Liver (tissue), 9 donors: Measurements from ENCODE around the gene IFIT3. TPM values are rescaled to one million over a fixed set of nuclear protein-coding genes. Genes with fewer than 3 reads are reported as not detected.

ENCODE experiments used
- DNase-seq: peaks from one replicate; pipeline ENCODE4 v3.0.0-alpha.2; 2017; ENCODE audit warnings: low spot score
- H3K27ac ChIP-seq, 2 donors: one replicate each; pipeline ENCODE4 v1.7.0; 2013; ENCODE audit warnings: inconsistent platforms in 2 of 2, low read length in 2 of 2, control low read depth in 1 of 2, low read depth in 1 of 2, mild to moderate bottlenecking in 1 of 2
- H3K27me3 ChIP-seq, 4 donors: one replicate each; pipeline versions ENCODE4 v1.6.1 to v1.7.0; 2013; ENCODE audit warnings: low read length in 3 of 4, inconsistent platforms in 1 of 4, mild to moderate bottlenecking in 1 of 4, moderate library complexity in 1 of 4; ENCODE audit not compliant: control insufficient read depth in 4 of 4, insufficient read depth in 4 of 4
- H3K36me3 ChIP-seq, 4 donors: one replicate each; pipeline versions ENCODE4 v1.6.1 to v1.7.0; 2013; ENCODE audit warnings: low read length in 3 of 4, mild to moderate bottlenecking in 3 of 4, low read depth in 1 of 4, moderate library complexity in 1 of 4; ENCODE audit not compliant: control insufficient read depth in 4 of 4, insufficient read depth in 3 of 4
- H3K4me1 ChIP-seq, 4 donors: one replicate each; pipeline versions ENCODE4 v1.6.1 to v1.7.0; 2013; ENCODE audit warnings: low read length in 3 of 4, mild to moderate bottlenecking in 3 of 4, moderate library complexity in 1 of 4; ENCODE audit not compliant: control insufficient read depth in 4 of 4, insufficient read depth in 4 of 4
- H3K4me3 ChIP-seq, 3 donors: one replicate each; pipeline versions ENCODE4 v1.6.1 to v1.7.0; 2013; ENCODE audit warnings: low read length in 3 of 3, control low read depth in 1 of 3, low read depth in 1 of 3, mild to moderate bottlenecking in 1 of 3
- H3K9ac ChIP-seq, 2 donors: one replicate each; pipeline ENCODE4 v1.7.0; 2013; ENCODE audit warnings: low read length in 2 of 2, mild to moderate bottlenecking in 2 of 2, moderate library complexity in 2 of 2, control low read depth in 1 of 2, low read depth in 1 of 2
- H3K9me3 ChIP-seq, 4 donors: one replicate each; pipeline versions ENCODE4 v1.6.1 to v1.7.0; 2013; ENCODE audit warnings: low read length in 3 of 4; ENCODE audit not compliant: control insufficient read depth in 4 of 4
- EGR1 ChIP-seq, 2 donors: IDR thresholded peaks; 2 replicates each; pipeline ENCODE4 v1.6.1; 2016 to 2018; ENCODE audit warnings: antibody characterized with exemption in 2 of 2, low read depth in 2 of 2
- FOXA1 ChIP-seq: IDR thresholded peaks from 2 replicates; pipeline ENCODE4 v1.6.1; 2016; ENCODE audit warnings: antibody characterized with exemption
- FOXA2 ChIP-seq: IDR thresholded peaks from 2 replicates; pipeline ENCODE4 v1.6.1; 2016; ENCODE audit warnings: antibody characterized with exemption
- HNF4A ChIP-seq, 2 donors: conservative IDR thresholded peaks; 2 replicates each; pipeline ENCODE4 v1.6.1; 2016; ENCODE audit warnings: antibody characterized with exemption in 2 of 2, mild to moderate bottlenecking in 2 of 2
- HNF4G ChIP-seq: IDR thresholded peaks from 2 replicates; pipeline ENCODE4 v1.6.1; 2016; ENCODE audit warnings: antibody characterized with exemption
- JUND ChIP-seq, 2 donors: IDR thresholded peaks; 2 replicates each; pipeline ENCODE4 v1.6.1; 2016; ENCODE audit warnings: antibody characterized with exemption in 2 of 2
- NR2F2 ChIP-seq: IDR thresholded peaks from 2 replicates; pipeline ENCODE4 v1.6.1; 2016; ENCODE audit warnings: antibody characterized with exemption
- RAD21 ChIP-seq, 2 donors: IDR thresholded peaks; 2 replicates each; pipeline ENCODE4 v1.6.1; 2016; ENCODE audit warnings: antibody characterized with exemption in 2 of 2, mild to moderate bottlenecking in 2 of 2
- RXRA ChIP-seq, 2 donors: IDR thresholded peaks; 2 replicates each; pipeline ENCODE4 v1.6.1; 2017 to 2018; ENCODE audit warnings: antibody characterized with exemption in 2 of 2, mild to moderate bottlenecking in 1 of 2
- SP1 ChIP-seq: IDR thresholded peaks from 2 replicates; pipeline ENCODE4 v1.6.1; 2018; ENCODE audit warnings: antibody characterized with exemption, mild to moderate bottlenecking
- TAF1 ChIP-seq: conservative IDR thresholded peaks from 2 replicates; pipeline ENCODE4 v1.6.1; 2016; ENCODE audit warnings: antibody characterized with exemption, mild to moderate bottlenecking
- YY1 ChIP-seq: IDR thresholded peaks from 2 replicates; pipeline ENCODE4 v1.6.1; 2016; ENCODE audit warnings: antibody characterized with exemption, mild to moderate bottlenecking
- WGBS: extraction: QIAGEN DNeasy Blood & Tissue Kit; methylation state at CpG from one replicate; pipeline ENCODE4 v1.1.7; 2013; 5-methylcytosine and 5-hydroxymethylcytosine counted together
- polyA plus RNA-seq, 2 donors: library from polyadenylated mRNA; stranded (reverse) in 1 of 2; unstranded in 1 of 2; fragments of 200-250 nt in 1 of 2; fragments of >200 nt in 1 of 2; fragmentation: Nextera tagmentation in 1 of 2; extraction: Ambion mirVana in 1 of 2; gene quantifications; one replicate each; pipeline versions ENCODE4 v1.2.1 to v1.2.3, GENCODE V29; 2013 to 2015
- total RNA-seq, 2 donors: library from RNA; depleted of rRNA; stranded (reverse); fragments of >200 nt; gene quantifications; one replicate each; pipeline ENCODE4 v1.2.3, GENCODE V29; 2014
- TF ChIP-seq, protein P1 (sequence below): IDR thresholded peaks from 2 replicates; pipeline ENCODE4 v1.6.1; 2016; ENCODE audit warnings: antibody characterized with exemption
- TF ChIP-seq, protein P2 (sequence below): fragments of 150-350 bp; IDR thresholded peaks from 2 replicates; pipeline ENCODE4 v1.5.1; 2017; ENCODE audit warnings: improper control_type of control experiment, low read depth, low read length; ENCODE audit not compliant: missing input control
- TF ChIP-seq, protein P3 (sequence below): IDR thresholded peaks from 2 replicates; pipeline ENCODE4 v1.6.1; 2016; ENCODE audit warnings: antibody characterized with exemption
- TF ChIP-seq, protein P4 (sequence below): IDR thresholded peaks from 2 replicates; pipeline ENCODE4 v1.6.1; 2016; ENCODE audit warnings: antibody characterized with exemption, mild to moderate bottlenecking
- TF ChIP-seq, protein P5 (sequence below): IDR thresholded peaks from 2 replicates; pipeline ENCODE4 v1.6.1; 2016; ENCODE audit warnings: antibody characterized with exemption
- donor health status: healthy.
- donor health status: healthy.
- donor health status: healthy.
- donor health status: healthy.
- donor health status: healthy.

The IFIT3 gene
- total and polyA plus RNA-seq, 4 donors, result 9.2 to 11.2 (median 10.4) TPM

DNA sequence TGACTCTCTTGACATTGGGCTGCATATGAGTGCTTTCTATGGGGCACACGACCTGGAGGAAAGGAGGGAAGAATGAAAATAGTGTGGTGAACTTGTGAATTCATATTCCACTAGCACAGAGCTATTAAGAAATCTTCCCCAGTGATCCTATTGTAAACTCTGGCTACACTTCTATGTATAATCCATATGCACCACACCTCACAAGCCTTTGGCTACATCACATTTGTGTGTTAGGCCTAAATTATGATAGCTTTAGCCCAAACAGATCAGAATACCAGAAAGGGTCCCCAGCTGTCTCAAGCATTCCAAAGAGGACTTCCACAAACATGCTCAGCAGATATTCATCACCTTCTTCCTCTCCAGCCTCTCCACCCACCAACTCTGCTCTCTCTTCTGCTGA is 40.3 kb downstream of the IFIT3 start:
- no peaks in the 10 kb centered on the region for H3K27me3 ChIP-seq
- TF ChIP-seq, protein P1, sequence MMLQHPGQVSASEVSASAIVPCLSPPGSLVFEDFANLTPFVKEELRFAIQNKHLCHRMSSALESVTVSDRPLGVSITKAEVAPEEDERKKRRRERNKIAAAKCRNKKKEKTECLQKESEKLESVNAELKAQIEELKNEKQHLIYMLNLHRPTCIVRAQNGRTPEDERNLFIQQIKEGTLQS, result no peak
- TF ChIP-seq, protein P2, sequence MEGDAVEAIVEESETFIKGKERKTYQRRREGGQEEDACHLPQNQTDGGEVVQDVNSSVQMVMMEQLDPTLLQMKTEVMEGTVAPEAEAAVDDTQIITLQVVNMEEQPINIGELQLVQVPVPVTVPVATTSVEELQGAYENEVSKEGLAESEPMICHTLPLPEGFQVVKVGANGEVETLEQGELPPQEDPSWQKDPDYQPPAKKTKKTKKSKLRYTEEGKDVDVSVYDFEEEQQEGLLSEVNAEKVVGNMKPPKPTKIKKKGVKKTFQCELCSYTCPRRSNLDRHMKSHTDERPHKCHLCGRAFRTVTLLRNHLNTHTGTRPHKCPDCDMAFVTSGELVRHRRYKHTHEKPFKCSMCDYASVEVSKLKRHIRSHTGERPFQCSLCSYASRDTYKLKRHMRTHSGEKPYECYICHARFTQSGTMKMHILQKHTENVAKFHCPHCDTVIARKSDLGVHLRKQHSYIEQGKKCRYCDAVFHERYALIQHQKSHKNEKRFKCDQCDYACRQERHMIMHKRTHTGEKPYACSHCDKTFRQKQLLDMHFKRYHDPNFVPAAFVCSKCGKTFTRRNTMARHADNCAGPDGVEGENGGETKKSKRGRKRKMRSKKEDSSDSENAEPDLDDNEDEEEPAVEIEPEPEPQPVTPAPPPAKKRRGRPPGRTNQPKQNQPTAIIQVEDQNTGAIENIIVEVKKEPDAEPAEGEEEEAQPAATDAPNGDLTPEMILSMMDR, result no peak
- TF ChIP-seq HNF4G (no peak), RAD21 (IDR thresholded peaks at IDR 0.05) (no peak), NR2F2 (no peak), TAF1 (no peak), SP1 (no peak), YY1 (no peak), HNF4A (conservative IDR thresholded peaks at IDR 0.05) (no peak), FOXA2 (no peak), FOXA1 (no peak), EGR1 (IDR thresholded peaks at IDR 0.05; ENCODE audit: low read depth in 2 of 2) (no peak), JUND (IDR thresholded peaks at IDR 0.05) (no peak), RXRA (IDR thresholded peaks at IDR 0.05) (no peak)
- TF ChIP-seq, protein P3, sequence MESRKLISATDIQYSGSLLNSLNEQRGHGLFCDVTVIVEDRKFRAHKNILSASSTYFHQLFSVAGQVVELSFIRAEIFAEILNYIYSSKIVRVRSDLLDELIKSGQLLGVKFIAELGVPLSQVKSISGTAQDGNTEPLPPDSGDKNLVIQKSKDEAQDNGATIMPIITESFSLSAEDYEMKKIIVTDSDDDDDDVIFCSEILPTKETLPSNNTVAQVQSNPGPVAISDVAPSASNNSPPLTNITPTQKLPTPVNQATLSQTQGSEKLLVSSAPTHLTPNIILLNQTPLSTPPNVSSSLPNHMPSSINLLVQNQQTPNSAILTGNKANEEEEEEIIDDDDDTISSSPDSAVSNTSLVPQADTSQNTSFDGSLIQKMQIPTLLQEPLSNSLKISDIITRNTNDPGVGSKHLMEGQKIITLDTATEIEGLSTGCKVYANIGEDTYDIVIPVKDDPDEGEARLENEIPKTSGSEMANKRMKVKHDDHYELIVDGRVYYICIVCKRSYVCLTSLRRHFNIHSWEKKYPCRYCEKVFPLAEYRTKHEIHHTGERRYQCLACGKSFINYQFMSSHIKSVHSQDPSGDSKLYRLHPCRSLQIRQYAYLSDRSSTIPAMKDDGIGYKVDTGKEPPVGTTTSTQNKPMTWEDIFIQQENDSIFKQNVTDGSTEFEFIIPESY, result no peak
- TF ChIP-seq, protein P4, sequence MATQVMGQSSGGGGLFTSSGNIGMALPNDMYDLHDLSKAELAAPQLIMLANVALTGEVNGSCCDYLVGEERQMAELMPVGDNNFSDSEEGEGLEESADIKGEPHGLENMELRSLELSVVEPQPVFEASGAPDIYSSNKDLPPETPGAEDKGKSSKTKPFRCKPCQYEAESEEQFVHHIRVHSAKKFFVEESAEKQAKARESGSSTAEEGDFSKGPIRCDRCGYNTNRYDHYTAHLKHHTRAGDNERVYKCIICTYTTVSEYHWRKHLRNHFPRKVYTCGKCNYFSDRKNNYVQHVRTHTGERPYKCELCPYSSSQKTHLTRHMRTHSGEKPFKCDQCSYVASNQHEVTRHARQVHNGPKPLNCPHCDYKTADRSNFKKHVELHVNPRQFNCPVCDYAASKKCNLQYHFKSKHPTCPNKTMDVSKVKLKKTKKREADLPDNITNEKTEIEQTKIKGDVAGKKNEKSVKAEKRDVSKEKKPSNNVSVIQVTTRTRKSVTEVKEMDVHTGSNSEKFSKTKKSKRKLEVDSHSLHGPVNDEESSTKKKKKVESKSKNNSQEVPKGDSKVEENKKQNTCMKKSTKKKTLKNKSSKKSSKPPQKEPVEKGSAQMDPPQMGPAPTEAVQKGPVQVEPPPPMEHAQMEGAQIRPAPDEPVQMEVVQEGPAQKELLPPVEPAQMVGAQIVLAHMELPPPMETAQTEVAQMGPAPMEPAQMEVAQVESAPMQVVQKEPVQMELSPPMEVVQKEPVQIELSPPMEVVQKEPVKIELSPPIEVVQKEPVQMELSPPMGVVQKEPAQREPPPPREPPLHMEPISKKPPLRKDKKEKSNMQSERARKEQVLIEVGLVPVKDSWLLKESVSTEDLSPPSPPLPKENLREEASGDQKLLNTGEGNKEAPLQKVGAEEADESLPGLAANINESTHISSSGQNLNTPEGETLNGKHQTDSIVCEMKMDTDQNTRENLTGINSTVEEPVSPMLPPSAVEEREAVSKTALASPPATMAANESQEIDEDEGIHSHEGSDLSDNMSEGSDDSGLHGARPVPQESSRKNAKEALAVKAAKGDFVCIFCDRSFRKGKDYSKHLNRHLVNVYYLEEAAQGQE, result no peak
- TF ChIP-seq, protein P5, sequence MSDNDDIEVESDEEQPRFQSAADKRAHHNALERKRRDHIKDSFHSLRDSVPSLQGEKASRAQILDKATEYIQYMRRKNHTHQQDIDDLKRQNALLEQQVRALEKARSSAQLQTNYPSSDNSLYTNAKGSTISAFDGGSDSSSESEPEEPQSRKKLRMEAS, result no peak
- no peak overlapping the region for H3K4me3 ChIP-seq
- H3K9me3 ChIP-seq, result no peaks in the 10 kb centered on the region
- H3K36me3 ChIP-seq, result no peaks in the 10 kb centered on the region
- DNase-seq, result no peak
- H3K9ac ChIP-seq, result no peak overlapping the region
- 80% methylated on average over 1 of the region's 1 CpG for WGBS
- H3K4me1 ChIP-seq, result peaks cover 0 to 28% (median 19%) of the 10 kb centered on the region in 4 donors
- H3K27ac ChIP-seq, result peak overlapping the region in 1 of 2 donors; percentile 51
